PFSK-1 (cell line): ENCODE results near the gene TMOD3.

Experiments used
- POLR2AphosphoS5 ChIP-seq: IDR thresholded peaks from 2 replicates; pipeline ENCODE4 v1.6.1; 2012; ENCODE audit warnings: low read depth, mild to moderate bottlenecking, control low read depth, low read length, moderate library complexity
- SIN3A ChIP-seq: IDR thresholded peaks from 2 replicates; pipeline ENCODE4 v1.6.1; 2012; ENCODE audit warnings: mild to moderate bottlenecking, low read length, moderate library complexity, borderline replicate concordance; ENCODE audit not compliant: insufficient read depth
- TAF1 ChIP-seq: IDR thresholded peaks from 2 replicates; pipeline ENCODE4 v1.6.1; 2012; ENCODE audit warnings: low read length, control low read depth, borderline replicate concordance; ENCODE audit not compliant: insufficient read depth
- TF ChIP-seq, protein P1 (sequence below), 2 experiments: IDR thresholded peaks; 2 replicates each; pipeline versions ENCODE4 v1.6.1 to v1.8.0; 2011 to 2012; ENCODE audit warnings: low read depth in 2 of 2, low read length in 2 of 2, control low read depth in 1 of 2, inconsistent platforms in 1 of 2, mild to moderate bottlenecking in 1 of 2, moderate library complexity in 1 of 2; ENCODE audit not compliant: insufficient read depth in 1 of 2

- no peak for TF ChIP-seq POLR2AphosphoS5
- TF ChIP-seq, protein P1, sequence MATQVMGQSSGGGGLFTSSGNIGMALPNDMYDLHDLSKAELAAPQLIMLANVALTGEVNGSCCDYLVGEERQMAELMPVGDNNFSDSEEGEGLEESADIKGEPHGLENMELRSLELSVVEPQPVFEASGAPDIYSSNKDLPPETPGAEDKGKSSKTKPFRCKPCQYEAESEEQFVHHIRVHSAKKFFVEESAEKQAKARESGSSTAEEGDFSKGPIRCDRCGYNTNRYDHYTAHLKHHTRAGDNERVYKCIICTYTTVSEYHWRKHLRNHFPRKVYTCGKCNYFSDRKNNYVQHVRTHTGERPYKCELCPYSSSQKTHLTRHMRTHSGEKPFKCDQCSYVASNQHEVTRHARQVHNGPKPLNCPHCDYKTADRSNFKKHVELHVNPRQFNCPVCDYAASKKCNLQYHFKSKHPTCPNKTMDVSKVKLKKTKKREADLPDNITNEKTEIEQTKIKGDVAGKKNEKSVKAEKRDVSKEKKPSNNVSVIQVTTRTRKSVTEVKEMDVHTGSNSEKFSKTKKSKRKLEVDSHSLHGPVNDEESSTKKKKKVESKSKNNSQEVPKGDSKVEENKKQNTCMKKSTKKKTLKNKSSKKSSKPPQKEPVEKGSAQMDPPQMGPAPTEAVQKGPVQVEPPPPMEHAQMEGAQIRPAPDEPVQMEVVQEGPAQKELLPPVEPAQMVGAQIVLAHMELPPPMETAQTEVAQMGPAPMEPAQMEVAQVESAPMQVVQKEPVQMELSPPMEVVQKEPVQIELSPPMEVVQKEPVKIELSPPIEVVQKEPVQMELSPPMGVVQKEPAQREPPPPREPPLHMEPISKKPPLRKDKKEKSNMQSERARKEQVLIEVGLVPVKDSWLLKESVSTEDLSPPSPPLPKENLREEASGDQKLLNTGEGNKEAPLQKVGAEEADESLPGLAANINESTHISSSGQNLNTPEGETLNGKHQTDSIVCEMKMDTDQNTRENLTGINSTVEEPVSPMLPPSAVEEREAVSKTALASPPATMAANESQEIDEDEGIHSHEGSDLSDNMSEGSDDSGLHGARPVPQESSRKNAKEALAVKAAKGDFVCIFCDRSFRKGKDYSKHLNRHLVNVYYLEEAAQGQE (IDR thresholded peaks at IDR 0.05; ENCODE audit: insufficient read depth in 1 of 2, low read depth in 2 of 2, low read length in 2 of 2), result no peak
- TF ChIP-seq SIN3A, result no peak
- no peak for TF ChIP-seq TAF1
These were observed 41.3 kb downstream of the TMOD3 start for GRCh38 chr15:51870774-51871173.
